Esophagus muscularis mucosa (tissue), 4 donors: ENCODE results near the gene SAT1. TPM values are rescaled to one million over a fixed set of nuclear protein-coding genes. Genes with fewer than 3 reads are reported as not detected.

Source experiments
- DNase-seq: peaks from one replicate; pipeline ENCODE4 v3.0.0-alpha.2; 2017; ENCODE audit errors: extremely low spot score
- H3K27ac ChIP-seq, 4 donors: fragments of 200-600 bp; sonication (generic); replicated peaks in 1 of 4; 1 replicate in 3 of 4; 2 replicates in 1 of 4; pipeline ENCODE4 v1.5.1; 2016 to 2019; ENCODE audit warnings: mild to moderate bottlenecking in 1 of 4
- H3K27me3 ChIP-seq, 4 donors: fragments of 200-600 bp; sonication (generic); one replicate each; pipeline versions ENCODE4 v1.5.1 to v1.6.0; 2016 to 2019
- H3K36me3 ChIP-seq, 4 donors: fragments of 200-600 bp; sonication (generic); one replicate each; pipeline ENCODE4 v1.5.1; 2016 to 2019
- H3K4me1 ChIP-seq, 4 donors: fragments of 200-600 bp; sonication (generic); one replicate each; pipeline ENCODE4 v1.5.1; 2016 to 2019
- H3K4me3 ChIP-seq, 4 donors: fragments of 200-600 bp; sonication (generic); 1 replicate in 2 of 4; 2 replicates in 2 of 4; pipeline ENCODE4 v1.5.1; 2016 to 2019; ENCODE audit warnings: mild to moderate bottlenecking in 4 of 4, moderate library complexity in 1 of 4
- H3K9me3 ChIP-seq, 4 donors: fragments of 200-600 bp; sonication (generic); 1 replicate in 3 of 4; 2 replicates in 1 of 4; pipeline ENCODE4 v1.5.1; 2016 to 2019
- CTCF ChIP-seq, 3 experiments: fragments of 200-600 bp in 2 of 3; fragments of 450-650 bp in 1 of 3; sonication (generic) in 2 of 3; IDR thresholded peaks; one replicate each; pipeline ENCODE4 v1.5.1; 2017 to 2019; ENCODE audit warnings: antibody characterized with exemption in 3 of 3, mild to moderate bottlenecking in 2 of 3, moderate library complexity in 1 of 3
- EP300 ChIP-seq: sonication (generic); formaldehyde crosslinking; IDR thresholded peaks from one replicate; pipeline ENCODE4 v1.6.1; 2017; ENCODE audit warnings: antibody characterized with exemption
- POLR2A ChIP-seq: fragments of 450-650 bp; IDR thresholded peaks from one replicate; pipeline ENCODE4 v1.6.1; 2017; ENCODE audit warnings: antibody characterized with exemption, moderate library complexity, mild to moderate bottlenecking, low read depth
- POLR2AphosphoS5 ChIP-seq, 2 donors: sonication (generic); formaldehyde crosslinking; IDR thresholded peaks; one replicate each; pipeline ENCODE4 v1.6.1; 2017; ENCODE audit warnings: antibody characterized with exemption in 2 of 2
- WGBS: methylation state at CpG from one replicate; pipeline ENCODE4 v1.1.5; 2018; 5-methylcytosine and 5-hydroxymethylcytosine counted together
- intact Hi-C: fragments of 100-400 bp; cut with DNase I; formaldehyde crosslinking; loops from one replicate; pipeline ENCODE4 v1.15.1; 2023
- total RNA-seq, 4 donors: library from RNA; depleted of rRNA; stranded (reverse); fragments of >200 nt; gene quantifications; one replicate each; pipeline versions ENCODE4 v1.1.0 to v1.2.1, GENCODE V29; 2016

Gene SAT1
- total RNA-seq, 4 donors from 2014 or later, result 152 to 621 (median 206) TPM

- TF ChIP-seq POLR2AphosphoS5 (IDR thresholded peaks at IDR 0.05) (no peak), POLR2A (no peak), CTCF (IDR thresholded peaks at IDR 0.05) (no peak), EP300 (no peak)
- H3K36me3 ChIP-seq, result no peaks in the 10 kb centered on the region
- WGBS, result 73% methylated on average over 4 of the region's 4 CpGs
- H3K27ac ChIP-seq, result no peak overlapping the region
- H3K4me3 ChIP-seq, result no peak overlapping the region
- H3K4me1 ChIP-seq, result no peaks in the 10 kb centered on the region
- DNase-seq, result no peak
- intact Hi-C loops, result no loop called here
- no peaks in the 10 kb centered on the region for H3K27me3 ChIP-seq
- peaks cover 0 to 5% (median 0%) of the 10 kb centered on the region in 4 donors for H3K9me3 ChIP-seq
Observed at GRCh38 chrX:23764188-23764984, 18.6 kb upstream of the SAT1 start.

- Histone ChIP-seq H3K4me3 (no peak overlapping the region), H3K4me1 (no peaks in the 10 kb centered on the region), H3K36me3 (no peaks in the 10 kb centered on the region), H3K9me3 (peaks cover 0 to 5% (median 0%) of the 10 kb centered on the region in 4 donors), H3K27me3 (no peaks in the 10 kb centered on the region), H3K27ac (no peak overlapping the region)
- intact Hi-C loops, result no loop called here
- WGBS, result 95% methylated on average over 5 of the region's 5 CpGs
- DNase-seq, result no peak
- no peak for TF ChIP-seq EP300
- TF ChIP-seq POLR2AphosphoS5 (IDR thresholded peaks at IDR 0.05), result no peak
- TF ChIP-seq CTCF (IDR thresholded peaks at IDR 0.05), result no peak
- no peak for TF ChIP-seq POLR2A
Observed at GRCh38 chrX:23765449-23765848, 17.5 kb upstream of the SAT1 start.

- no peaks in the 10 kb centered on the region for H3K4me1 ChIP-seq
- intact Hi-C loops, result no loop called here
- H3K27me3 ChIP-seq, result no peaks in the 10 kb centered on the region
- TF ChIP-seq EP300 (no peak), CTCF (IDR thresholded peaks at IDR 0.05) (no peak), POLR2A (no peak), POLR2AphosphoS5 (IDR thresholded peaks at IDR 0.05) (no peak)
- H3K27ac ChIP-seq, result no peak overlapping the region
- no peaks in the 10 kb centered on the region for H3K36me3 ChIP-seq
- no peak for DNase-seq
- H3K4me3 ChIP-seq, result no peak overlapping the region
- WGBS, result 95% methylated on average over 4 of the region's 16 CpGs
- H3K9me3 ChIP-seq, result peaks cover 0 to 5% (median 0%) of the 10 kb centered on the region in 4 donors
Observed at GRCh38 chrX:23765868-23766267, 17.1 kb upstream of the SAT1 start.

- WGBS, result 71% methylated on average over 16 of the region's 28 CpGs
- no peak for DNase-seq
- peaks cover 0 to 5% (median 0%) of the 10 kb centered on the region in 4 donors for H3K9me3 ChIP-seq
- intact Hi-C loops, result no loop called here
- peak overlapping the region in 1 of 4 donors; percentile 54 for H3K4me3 ChIP-seq
- no peaks in the 10 kb centered on the region for H3K27me3 ChIP-seq
- peak overlapping the region in 1 of 4 donors; percentile 61 for H3K27ac ChIP-seq
- no peaks in the 10 kb centered on the region for H3K4me1 ChIP-seq
- no peaks in the 10 kb centered on the region for H3K36me3 ChIP-seq
- no peak for TF ChIP-seq EP300
- TF ChIP-seq CTCF (IDR thresholded peaks at IDR 0.05), result no peak
- no peak for TF ChIP-seq POLR2AphosphoS5 (IDR thresholded peaks at IDR 0.05)
- TF ChIP-seq POLR2A, result no peak
Observed at GRCh38 chrX:23766650-23767551, 16.1 kb upstream of the SAT1 start.
